Right ventricle myocardium inferior (tissue), 1 donor: ENCODE measurements around the gene IL6ST. TPM values are rescaled to one million over a fixed set of nuclear protein-coding genes. Genes with fewer than 3 reads are reported as not detected.

Experiments
- ATAC-seq: fragments of 200-7000 bp; cut with Tn5 transposase; one replicate; pipeline ENCODE4 v1.9.1; 2020; ENCODE audit warnings: mild to moderate bottlenecking, moderate library complexity
- DNase-seq: peaks from one replicate; pipeline ENCODE4 v3.0.0; 2021; ENCODE audit errors: missing footprints
- intact Hi-C: fragments of 100-400 bp; cut with DNase I; formaldehyde crosslinking; loops from one replicate; pipeline ENCODE4 v1.11.0; 2022
- total RNA-seq: library from RNA; stranded (reverse); fragmentation: NEBNext Ultra II Directional; extraction: Animal tissue kit (Norgen Biotek cat#: 25700); gene quantifications from one replicate; pipeline ENCODE4 v1.2.1, GENCODE V29; 2021
- donor health status: DM: no; HTN: yes; CAD: no; lungs with severe emphysema.

Gene IL6ST
- total RNA-seq, 1 donor from 2014 or later = 145 TPM

DNA sequence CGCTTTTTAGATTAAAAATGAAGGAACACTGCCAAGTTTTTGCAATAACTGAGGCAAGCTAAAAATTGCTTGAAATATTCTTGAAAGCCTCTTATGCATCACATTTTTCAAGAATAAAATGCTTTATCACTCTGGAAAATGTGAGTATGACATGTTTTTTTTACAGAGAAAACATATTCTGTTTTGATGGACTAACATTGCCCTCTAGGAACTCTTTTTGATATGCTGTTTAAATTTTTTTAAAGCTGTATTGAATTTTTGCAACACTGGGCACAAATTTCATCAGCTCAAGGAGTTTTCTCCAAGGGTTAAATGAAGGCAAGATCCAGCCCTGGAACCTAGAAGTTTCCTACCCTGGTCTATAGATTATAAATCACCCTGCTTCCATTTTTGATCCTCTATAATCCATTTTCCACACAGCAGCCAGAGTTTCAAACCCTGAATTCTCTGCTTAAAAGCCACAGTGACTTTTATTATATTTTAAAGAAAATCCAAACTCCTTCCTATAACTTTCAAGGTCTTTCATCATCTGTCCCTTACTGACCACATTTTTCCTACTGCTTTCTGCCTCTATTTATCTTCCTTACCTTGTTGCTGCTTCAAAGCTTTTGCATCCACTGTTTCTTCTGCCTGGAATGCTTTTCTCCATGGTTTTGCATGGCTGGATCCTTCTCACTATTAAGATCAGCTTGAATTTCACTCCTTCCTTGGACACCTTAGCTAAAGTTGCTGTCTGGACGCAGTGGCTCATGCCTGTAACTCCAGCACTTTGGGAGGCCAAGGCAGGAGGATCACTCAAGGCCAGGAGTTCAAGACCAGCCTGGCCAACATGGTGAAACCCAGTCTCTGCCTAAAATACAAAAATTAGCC is 82.7 kb downstream of the IL6ST start:
- intact Hi-C loops = no loop called here
- ATAC-seq (no peak), DNase-seq (no peak)

DNA sequence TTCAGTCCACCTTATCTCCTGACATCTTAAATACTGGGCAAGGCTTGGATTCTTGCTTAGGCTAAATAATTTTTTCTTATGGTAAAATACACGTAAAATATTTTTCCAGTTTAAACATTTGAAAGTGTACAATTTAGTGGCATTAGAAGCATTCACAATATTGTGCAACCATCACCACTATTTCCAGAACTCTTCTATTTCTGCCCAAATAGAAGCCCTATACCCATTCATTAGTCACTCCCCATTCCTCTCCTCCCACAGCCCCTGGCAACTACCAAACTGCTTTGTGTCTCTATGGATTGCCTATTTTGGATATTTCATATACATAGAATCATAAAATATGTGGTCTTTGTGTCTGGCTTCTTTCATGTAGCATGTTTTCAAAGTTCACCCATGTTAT is 86.0 kb downstream of the IL6ST start:
- intact Hi-C loops = no loop called here
- ATAC-seq (no peak), DNase-seq (no peak)

DNA sequence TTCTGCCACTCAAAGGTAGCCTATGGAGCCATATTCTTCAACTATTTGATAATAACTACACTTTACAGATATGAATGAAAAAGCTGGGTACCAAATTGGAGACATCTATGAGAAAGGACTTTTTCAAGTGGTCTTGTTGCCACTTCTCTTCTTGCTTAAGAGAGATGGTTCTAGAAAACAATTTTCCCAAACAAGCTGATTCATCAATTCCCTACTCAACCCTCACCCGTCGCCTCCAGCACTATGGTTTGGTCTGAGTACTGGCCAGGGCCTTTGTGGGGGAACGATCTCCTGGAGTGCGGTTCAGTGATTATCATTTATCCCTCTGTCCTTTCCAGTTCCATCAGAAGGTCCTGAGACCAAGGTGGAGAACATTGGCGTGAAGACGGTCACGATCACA is 86.8 kb downstream of the IL6ST start:
- intact Hi-C loops = no loop called here
- no peak for ATAC-seq
- no peak for DNase-seq

DNA sequence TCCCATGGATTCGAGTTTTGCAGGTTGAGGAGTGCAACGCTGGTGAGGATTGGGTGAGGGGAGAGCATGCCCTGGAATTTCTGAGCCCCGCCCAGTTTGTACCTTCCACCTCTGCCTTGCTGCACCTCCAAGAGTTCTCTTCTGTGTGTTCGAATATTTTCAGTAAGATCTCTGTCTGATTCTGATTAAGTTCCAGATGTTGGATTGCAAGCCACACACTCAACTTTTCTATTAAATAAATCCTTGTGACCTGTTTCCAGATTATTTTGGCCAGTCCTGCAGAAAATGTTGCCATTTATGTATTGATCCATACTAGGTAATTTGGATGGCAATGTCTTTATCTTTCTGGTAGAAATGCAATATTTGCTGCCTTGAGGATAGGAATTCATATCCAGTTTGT is 89.5 kb downstream of the IL6ST start:
- intact Hi-C loops = no loop called here
- ATAC-seq = no peak
- DNase-seq = no peak

DNA sequence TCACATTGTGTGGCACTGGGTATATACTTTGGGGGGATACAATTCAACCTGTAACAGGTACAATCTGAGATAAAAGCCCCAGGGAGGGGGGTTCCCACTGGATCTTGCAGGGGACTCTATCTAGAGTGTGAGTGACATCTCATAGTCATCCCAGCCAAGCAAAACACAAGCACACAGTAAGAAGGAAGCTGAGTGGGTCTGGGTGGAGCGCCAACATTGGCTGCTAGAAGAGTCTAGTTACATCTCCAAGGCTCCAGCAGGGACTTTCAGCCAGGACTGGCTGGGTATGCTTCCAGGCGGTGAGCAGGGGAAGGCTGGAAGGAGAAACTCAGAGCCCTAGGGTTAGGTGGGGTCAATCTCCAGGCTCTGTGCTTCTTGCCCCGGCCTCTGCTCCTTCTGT is 90.6 kb downstream of the IL6ST start:
- DNase-seq (no peak), ATAC-seq (peak; percentile 76)
- intact Hi-C loops = no loop called here

DNA sequence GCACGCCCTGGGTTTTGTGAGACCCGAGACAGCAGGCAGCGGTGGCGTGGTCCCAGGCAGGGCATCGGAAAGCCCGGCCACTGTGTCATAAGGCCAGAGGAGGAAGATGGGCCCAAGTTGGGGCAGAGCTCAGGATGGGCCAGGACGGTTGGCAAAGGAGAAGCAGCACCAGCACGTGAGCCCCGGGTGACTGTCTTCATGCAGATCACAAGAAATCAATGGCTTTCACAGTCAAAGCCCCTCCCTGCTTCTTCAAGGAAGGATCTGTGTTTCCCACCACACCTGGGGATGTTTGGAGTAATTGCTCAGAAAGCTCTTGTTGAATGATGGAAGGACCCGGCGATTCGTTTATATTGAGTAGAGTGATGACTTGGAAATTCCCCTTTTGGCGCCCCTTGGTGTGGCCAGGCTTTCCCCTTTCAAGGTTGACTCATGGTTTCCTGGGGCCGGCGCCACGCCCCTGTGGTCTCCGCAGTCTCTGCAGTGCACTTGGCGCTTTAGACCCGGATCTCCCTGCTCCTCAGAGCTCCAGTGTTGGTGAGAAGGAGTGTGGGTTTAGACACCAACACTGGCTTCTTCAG is 91.6 kb downstream of the IL6ST start:
- intact Hi-C loops = no loop called here
- DNase-seq = no peak
- no peak for ATAC-seq

DNA sequence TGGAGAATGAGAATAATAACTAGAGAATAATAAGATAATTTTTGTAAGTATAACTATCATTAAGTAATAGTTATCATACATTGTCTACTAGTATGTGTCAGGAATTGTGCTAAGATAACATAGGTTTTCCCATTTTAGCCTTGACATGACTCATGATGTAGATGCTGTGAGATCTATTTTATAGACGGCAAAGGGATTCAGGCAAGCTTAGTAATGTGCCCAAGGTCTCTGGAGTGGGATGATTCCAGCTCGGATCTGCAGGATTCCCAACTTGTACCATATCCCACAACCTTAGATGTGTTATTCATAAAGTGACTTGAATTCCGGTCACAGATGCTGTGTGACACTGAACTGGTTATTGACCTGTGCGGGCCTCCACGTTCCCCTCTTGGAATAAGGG is 92.1 kb downstream of the IL6ST start:
- ATAC-seq (no peak), DNase-seq (no peak)
- intact Hi-C loops = no loop called here

DNA sequence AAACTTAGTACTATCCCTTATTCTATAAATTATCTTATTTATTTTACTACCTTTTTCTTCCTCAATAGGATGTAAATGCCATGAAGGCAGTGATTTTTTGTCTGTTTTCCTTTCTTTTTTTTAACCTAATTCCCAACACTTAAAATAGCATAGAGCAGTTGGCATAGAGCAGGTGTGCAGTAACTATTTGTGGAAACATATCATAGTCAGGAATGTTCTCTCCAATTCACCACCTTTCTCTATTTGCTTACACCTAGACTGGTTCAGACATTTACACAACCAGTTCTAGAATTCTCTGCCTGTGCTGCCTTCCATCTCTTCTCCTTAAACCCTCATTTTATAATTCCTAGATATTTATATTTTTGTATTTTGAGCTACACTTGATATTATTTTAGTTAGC is 94.0 kb downstream of the IL6ST start:
- intact Hi-C loops = no loop called here
- ATAC-seq = no peak

DNA sequence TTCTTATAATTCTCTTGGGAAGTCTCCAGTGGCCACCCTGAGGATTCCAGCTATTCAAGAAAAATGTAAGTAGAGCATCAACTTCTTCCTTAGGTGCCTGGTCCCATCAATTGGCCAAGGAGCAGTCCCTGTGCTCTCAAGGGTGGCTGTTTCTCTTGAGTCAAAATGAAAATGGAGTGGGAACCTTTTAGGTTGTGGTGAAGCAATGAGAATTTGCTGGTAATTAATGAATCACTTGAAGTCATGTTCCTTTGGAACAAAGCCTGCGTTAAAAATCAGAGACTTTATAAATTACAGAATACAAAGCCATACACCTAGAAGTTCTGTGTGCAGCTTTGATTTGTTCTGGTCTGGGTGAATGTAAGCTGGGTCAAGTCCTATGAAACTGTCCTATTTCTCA is 94.7 kb downstream of the IL6ST start:
- ATAC-seq = no peak
- no peak for DNase-seq
- intact Hi-C loops = no loop called here

More for the DNA sequence above, 94.0 kb downstream of the IL6ST start:
- DNase-seq = no peak

DNA sequence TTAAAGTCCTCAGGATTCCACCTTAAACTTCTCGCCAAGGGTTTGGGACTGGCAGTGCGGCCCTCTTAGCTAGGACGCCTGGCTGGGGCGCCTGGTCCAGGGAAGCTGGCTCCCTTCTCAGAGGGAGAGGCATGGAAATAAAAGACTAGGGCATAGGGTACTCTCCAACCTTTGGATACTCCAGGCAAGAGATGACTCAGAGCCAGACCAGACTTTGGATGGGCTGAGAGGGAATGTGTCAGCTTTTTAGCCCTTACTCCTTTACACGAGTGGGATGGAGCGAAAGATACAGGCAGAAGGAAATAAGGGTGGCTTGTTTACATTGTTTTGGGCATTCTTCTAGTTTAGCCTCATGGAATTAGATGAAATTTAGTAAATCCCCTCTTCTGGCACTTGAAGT is 95.4 kb downstream of the IL6ST start:
- intact Hi-C loops = no loop called here
- ATAC-seq (no peak), DNase-seq (no peak)

DNA sequence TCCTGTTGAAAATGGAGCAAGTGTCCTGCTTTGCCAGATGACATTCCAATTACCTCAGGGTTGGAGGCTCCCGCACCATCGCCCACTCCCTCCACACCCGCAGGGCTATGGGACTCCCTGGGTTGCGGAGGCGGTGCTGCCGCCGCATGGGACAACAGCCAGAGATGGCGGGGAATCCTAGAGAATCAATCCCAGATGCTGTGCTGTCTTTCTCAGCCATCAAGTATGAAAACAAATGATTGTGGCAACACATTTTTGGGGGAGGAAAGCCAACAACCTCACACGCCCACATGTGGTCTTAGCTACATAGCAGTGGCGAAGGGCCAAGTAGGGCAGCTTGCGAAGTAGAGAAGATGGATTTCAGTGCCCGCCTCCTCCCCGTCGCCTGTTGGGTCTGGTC is 96.9 kb downstream of the IL6ST start:
- DNase-seq (no peak), ATAC-seq (peak; percentile 54)
- intact Hi-C loops = no loop called here

DNA sequence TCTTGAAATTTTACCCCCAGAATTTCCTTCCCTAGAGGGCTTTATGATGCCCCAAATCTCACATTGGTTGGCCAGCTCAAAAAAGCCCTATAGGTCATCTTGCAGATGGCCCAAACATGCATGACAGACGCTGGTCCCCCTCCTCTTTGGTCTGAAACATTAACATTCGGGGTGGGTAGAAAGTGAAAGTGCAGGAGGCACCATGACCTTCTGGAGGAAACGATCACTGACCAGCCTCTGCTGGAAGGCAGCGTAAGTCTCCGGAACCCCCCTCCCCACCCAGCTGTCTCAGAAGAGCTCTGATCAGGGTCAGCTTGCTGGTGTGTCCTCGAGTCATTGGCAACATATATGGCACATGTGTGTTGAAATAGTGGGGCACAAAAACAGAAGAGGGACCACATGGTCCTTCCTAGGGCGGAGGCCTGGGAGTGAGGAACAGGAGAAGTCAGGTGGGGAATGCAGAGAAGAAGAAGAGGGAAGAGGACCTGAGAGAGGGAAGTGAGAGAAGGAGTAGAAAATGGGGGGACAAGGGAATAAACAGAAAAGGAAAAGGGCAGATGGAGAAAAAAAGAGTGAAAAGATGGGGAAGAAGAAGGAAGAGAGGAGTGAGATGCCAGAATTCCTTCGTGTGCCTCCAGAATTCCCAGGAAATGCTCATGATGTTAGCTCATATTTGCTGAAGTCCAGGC is 97.4 kb downstream of the IL6ST start:
- intact Hi-C loops = no loop called here
- DNase-seq = no peak
- ATAC-seq = no peak

DNA sequence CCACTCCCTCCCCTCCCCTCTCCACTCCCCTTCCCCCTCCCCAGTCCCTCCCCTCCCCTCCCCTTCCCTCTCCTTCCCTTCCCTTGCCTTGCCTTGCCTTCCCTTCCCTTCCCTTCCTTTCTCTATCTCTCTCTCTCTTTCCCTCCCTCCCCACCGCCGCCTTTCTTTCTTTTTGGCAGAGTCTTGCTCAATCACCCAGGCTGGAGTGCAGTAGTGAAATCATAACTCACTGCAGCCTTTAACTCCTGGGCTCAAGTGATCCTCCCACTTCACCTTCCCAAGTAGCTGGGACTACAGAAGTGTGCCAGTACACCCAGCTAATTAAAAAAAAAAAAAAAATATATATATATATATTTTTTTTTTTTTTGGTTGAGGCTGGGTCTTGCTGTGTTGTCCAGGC is 98.1 kb downstream of the IL6ST start:
- DNase-seq (no peak), ATAC-seq (no peak)
- intact Hi-C loops = no loop called here

DNA sequence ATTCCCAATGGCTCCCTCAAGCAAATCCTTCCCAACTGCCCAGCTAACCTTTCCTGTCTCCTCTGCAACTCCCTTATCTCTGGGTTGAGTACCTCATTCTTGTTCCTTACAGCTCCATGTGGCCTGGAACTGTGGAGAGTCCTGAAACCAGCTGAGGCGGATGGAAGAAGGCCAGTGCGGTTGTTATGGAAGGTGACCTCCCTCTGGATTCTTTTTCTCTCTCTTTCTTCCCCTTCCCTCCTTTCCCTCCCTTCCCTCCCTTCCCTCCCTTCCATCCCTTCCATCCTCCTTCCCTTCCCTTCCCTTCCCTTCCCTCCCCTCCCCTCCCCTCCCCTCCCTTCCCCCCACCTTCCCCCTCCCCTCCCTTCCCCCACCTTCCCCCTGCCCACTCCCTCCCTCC is 98.5 kb downstream of the IL6ST start:
- ATAC-seq = no peak
- no peak for DNase-seq
- intact Hi-C loops = no loop called here

DNA sequence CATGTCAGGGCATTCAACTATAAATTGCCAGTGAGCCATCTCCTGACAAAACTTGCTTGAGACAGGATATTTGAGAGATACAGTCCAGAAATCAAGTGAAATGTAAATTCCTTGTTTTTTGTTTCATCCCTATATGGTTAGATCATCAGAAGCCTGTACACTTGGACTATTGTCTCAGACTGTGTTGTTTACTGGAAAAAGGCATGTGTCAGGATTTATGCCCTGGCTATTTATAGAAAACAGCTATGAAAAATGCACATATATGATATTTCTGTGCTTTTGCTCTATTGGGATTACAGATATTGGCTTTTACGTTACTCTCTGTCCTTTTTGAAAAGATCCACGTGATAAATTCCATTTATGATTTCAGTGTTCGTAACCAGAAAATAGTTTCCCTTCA is 99.4 kb downstream of the IL6ST start:
- no peak for ATAC-seq
- intact Hi-C loops = no loop called here
- DNase-seq = no peak

DNA sequence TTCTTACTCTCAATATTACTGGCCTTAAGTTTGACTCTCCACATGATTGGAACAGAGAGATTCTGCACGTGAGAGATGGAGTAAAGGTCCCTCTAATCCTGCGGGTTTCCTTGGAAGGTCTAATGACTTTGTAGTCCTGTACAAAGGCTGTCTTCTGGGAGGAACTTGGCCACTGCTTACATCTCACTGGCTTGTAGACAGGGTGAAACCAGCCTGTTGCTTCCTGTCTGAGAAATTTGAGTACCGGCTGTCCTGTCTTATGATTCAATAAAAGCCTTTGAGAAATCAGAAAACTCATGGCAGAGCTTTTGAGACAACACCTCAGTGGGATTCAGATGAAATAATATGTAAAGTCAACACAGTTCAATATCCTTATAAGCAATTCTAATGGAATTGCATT is 100.6 kb downstream of the IL6ST start:
- no peak for DNase-seq
- ATAC-seq = no peak
- intact Hi-C loops = no loop called here

DNA sequence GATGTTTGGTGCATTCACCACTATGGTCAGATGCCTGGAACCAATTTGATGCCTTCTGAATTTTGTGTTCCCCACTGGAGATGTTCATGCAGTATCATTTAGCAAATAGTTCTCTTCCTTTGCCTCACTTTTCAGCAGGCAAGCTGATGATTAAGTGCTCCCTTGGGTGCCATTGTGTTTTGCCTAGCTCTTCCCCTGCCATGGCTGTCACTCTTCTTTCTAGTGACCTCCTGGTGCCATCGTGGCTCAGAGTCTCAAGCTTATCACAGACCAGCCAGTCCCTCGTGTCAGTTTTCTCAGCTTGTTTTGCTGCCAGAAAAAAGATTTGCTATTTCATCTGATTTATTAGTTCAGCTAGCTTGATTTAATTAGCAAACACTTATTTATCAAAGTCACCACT is 102.3 kb downstream of the IL6ST start:
- DNase-seq = no peak
- no peak for ATAC-seq
- intact Hi-C loops = no loop called here

DNA sequence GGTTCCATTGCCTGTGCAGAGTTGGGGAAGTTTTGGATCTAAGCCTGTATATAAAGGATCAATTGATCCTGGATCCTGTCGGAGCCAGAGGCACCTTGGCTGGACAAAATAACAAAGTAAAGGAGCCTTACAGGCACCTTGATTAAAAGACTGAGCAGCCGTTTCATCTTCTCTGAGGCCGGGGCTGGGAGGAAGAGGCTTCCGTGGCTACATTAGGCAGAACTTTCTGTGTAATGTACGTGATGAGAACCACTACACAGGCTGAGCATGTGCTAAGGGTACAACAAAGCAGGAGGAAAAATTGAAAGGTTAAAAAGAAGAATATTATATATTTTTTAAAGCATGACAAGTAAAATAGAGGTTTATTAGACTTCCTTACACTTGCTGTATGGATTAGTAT is 106.6 kb downstream of the IL6ST start:
- intact Hi-C loops = no loop called here
- ATAC-seq = no peak

DNA sequence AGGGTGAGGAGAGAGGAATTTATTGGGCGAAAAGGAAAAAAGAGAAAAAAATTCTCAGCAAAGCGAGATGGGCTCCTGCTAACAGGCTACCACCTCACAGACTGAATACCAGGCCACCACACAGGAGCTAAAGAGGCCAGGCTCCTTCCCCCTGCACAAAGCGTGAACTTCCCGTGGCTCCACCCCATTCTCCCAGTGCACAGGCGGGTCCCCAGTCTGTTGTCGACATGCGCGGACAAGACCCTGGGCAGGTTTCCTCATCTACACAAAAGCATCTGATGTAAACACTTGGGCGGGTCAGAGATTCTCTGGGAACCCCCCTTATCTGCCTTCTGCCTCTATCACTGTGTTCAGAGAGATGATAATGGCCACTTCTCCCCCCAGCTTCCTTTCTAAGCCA is 109.4 kb downstream of the IL6ST start:
- intact Hi-C loops = no loop called here
- ATAC-seq (no peak), DNase-seq (no peak)

More for the DNA sequence above, 106.6 kb downstream of the IL6ST start:
- no peak for DNase-seq
